Activated T-helper 1 cell treated with anti-CD3 and anti-CD28 coated beads, Interleukin-2, amount 50 U/mL, for 16 hours (primary cell): Measurements from ENCODE around the gene CST4.
"Not testable (repeated sequence)": the region's sequence is repeated elsewhere in the genome, so short reads cannot be mapped to it uniquely, and the experiment has no call there.

Experiments
- DNase-seq, 2 donors: peaks; one replicate each; pipeline ENCODE4 v3.0.0-alpha.2; 2020; ENCODE audit warnings: low read depth in 1 of 2, low spot score in 1 of 2

The CST4 gene

DNA sequence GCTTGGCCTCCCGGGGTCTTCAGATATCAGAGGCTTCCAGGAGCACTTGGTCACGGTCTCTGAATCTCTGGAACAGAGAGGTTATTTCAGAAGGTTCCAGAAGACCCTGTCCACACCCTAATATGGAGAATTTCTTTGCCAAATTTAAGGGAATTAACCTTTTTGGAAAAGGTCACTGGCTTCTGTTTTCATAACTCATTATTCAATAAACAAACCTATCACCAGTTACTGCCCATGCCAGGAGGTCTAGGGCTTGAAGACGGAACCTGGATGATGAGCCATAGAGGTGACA is 507 bp upstream of the CST4 start:
- no peak for DNase-seq

GRCh38 chr20:23687986-23688385 is 852 bp downstream of the CST4 start:
- DNase-seq = no peak

GRCh38 chr20:23686046-23686750 is 2.6 kb downstream of the CST4 start:
- DNase-seq = no peak

GRCh38 chr20:23685529-23685896 is 3.3 kb downstream of the CST4 start:
- DNase-seq = not testable (repeated sequence)

- no peak for DNase-seq
Observed at GRCh38 chr20:23684261-23684660, 4.6 kb downstream of the CST4 start.

DNA sequence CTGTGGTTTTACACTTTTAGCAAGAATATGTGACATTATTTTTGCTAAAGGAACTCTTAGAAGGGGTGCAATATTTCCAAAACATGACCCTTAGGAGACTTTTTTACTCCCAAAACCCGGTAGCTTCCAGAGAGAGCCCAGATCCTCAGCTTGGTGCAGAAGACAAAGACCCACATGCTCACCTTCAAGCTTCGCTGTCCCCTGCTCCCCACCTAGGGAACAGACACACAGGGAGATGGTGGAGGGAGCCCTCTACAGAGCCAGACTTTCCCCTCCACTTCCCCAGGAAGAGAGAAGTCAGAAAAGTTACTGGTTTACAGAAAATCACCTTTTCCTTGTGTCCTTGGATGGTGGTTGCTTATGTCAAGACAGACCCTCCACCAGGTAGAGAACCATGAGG is 5.0 kb downstream of the CST4 start:
- no peak for DNase-seq

DNA sequence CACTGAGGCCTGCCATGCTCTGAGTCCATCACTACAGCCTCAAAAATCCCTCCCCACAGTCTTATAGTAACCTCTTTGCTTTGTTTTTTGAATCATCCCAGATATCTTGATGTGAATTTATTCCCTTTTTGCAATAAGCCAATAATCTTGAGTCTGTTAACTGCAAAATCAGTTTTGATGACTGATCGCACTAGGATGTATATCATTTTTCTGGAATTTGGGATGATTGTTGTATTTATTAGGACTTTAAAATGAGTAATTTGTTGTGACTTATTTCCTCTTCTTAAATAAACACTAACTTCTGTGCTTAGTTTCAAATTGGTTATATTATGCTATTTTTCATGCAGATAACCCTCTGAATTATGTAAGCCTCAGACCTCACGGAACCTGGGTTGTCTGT is 5.6 kb downstream of the CST4 start:
- no peak for DNase-seq

DNA sequence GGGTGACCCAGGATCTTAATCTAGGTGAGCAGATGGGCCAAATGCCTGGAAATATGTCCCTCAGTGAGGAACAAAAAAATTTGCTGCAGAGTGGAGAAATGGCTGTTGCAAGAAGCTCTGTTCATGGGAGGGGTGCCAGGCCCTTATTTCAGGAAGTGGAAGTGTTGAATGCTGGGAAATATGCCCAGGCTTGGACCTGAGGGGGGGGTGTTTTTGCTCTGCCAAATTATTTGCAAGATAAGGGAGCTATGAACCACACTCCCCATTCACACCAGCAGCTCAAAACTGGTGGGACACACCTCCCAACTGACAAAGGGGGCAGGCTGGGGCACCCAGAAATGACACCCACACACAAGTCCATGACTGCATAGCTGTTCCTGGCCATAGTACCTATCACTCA is 8.7 kb downstream of the CST4 start:
- no peak for DNase-seq

- no peak for DNase-seq
Observed at GRCh38 chr20:23679133-23680092, 9.4 kb downstream of the CST4 start.

DNA sequence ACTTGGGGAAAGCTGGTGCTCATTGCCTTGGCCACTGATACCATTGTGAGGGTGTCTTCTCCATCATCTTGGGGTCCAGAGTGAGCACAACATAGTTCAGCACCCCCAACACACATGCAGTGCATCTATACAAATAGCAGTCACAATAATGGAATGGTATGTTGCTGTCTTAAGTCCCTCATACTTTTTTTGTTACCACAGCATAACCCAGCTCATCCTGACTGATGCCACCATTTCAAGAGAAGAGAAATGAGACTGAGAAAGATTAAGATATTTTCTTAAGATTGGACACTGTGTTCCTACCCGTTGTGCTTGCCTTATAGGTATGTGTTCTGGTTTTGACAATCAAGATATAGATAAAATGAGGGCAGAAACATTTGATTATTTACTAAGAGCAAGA is 15.6 kb downstream of the CST4 start:
- DNase-seq = no peak

DNA sequence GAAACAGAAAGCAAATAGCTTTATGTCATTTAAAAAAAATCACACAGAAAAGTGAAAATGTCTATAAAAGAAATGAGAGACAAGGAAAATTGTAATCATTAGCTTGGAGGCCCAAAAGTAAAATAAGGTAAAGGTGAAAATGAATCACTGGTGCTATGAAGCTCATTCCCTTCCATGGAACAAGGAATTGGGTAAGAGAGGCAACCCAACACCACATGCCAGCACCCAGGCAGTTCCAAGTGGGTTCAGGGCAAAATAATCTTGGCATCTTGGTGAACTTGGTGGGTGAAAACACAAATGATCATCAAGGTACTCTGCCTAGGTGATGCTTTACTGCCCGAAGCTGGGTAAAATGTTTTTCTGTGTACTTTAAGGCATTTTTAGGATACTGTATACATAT is 16.7 kb downstream of the CST4 start:
- DNase-seq = no peak

GRCh38 chr20:23671479-23671878 is 17.4 kb downstream of the CST4 start:
- DNase-seq = no peak

DNA sequence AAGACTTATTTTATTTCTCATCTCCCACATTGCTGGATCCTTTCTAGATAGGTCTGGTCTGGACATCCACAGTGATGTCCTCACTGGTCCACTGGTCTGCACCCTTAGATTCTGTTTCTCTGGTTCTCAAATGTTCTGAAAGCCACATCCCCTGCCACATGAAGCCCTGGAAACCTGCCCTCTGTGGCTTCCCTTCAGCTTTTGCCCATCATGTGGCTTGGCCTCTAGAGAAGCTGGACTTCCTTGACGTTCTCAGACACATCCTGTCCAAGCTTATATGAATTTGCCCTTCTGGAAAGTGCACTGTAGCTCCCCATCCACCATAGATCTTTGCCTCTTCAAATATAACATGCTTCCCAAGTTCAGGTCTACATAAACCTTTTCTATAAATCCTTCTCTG is 18.5 kb downstream of the CST4 start:
- no peak for DNase-seq

- DNase-seq = no peak
Observed at GRCh38 chr20:23669866-23670265, 19.0 kb downstream of the CST4 start.

- DNase-seq = no peak
Observed at GRCh38 chr20:23669327-23669726, 19.5 kb downstream of the CST4 start.

DNA sequence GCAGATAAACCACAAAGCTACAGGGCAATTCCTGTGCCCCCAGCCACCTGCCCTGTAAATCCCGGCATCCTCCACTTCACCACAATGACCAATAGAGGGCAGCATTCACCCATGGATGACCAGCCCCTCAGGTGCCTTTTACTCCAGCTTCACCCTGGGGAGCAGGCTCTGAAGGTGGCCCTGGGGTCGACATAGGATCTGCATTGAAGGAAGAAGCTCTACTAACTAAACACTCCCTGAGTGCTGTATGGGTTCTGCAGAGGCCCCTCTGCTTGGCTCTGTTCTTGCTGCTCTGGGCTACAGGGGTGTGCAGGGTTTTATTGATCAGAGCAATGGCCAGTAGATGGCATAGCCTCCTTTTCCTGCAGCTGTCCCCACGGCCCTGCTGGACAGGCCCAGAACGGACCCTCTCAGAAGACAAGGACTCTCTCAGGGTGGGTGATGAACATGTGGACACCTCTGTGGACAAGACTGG is 20.3 kb downstream of the CST4 start:
- no peak for DNase-seq

- no peak for DNase-seq
Observed at GRCh38 chr20:23667666-23668065, 21.2 kb downstream of the CST4 start.

DNA sequence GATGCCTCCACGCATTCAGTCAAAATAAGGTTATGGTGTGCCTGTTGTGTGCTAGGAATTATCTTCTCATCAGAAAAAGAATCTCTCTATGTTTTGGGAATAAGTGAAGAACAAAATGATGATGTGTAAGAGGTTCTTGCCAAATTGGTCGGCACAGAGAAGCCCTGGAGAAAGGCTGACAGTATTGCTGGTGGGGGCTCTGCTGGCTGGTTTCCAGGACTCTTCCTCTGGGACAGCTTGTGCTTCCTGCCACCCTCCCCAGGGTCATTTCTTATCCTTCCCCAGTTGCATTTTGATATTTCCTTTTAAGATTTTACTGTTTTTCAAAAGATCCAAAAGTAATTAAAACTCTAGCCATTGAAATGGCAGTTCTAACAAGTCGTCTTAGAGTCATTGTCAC is 22.1 kb downstream of the CST4 start:
- no peak for DNase-seq

GRCh38 chr20:23666189-23666588 is 22.6 kb downstream of the CST4 start:
- DNase-seq = no peak

DNA sequence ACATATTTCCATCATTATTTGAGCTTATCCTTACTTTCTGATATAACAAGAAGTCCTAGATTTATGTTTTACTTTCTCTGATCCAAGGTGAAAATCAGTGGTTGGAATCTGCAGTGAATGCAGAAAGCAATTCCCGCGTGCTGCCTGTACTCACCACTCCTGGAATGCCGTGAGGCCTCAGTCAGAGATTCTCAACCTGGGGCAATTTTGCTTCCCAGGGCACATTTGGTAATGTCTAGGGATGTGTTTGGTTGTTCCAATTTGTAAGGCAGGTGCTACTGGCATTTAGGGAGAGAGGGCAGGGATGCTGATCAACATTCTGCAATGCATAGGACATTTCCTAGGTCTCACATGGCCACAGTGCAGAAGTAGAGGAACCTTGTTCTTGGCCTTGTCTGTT is 23.9 kb downstream of the CST4 start:
- no peak for DNase-seq

GRCh38 chr20:23664046-23664445 is 24.8 kb downstream of the CST4 start:
- not testable (repeated sequence) for DNase-seq

DNA sequence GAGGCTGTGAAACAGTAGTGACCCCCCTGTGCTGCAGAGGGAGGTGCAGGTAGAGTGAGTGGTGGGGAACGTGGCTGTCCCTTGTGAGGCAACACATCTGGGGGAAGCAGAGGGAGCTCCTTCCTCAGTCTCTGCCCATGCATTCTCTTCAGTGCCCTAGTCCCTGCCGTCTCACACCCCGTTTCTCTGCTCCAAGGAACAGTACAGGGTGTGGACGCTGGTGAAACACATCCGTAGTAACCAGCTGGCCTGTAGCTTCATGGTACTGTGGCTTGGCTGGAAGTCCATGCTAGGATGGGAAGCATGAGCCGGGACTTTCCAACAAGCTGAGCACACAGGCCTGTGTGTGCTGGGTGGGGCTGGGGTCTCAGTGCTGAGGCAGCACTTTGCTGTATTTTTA is 25.7 kb downstream of the CST4 start:
- no peak for DNase-seq
